HG03066 (cell line): ENCODE measurements around the gene HEPHL1.
"Not testable (repeated sequence)": the region's sequence is repeated elsewhere in the genome, so short reads cannot be mapped to it uniquely, and the experiment has no call there.

Experiments
- ATAC-seq: cut with Tn5 transposase; IDR thresholded peaks from one replicate; pipeline ENCODE4 v1.9.1; 2021; ENCODE audit warnings: low read depth; ENCODE audit not compliant: unreplicated experiment

The HEPHL1 gene, protein sequence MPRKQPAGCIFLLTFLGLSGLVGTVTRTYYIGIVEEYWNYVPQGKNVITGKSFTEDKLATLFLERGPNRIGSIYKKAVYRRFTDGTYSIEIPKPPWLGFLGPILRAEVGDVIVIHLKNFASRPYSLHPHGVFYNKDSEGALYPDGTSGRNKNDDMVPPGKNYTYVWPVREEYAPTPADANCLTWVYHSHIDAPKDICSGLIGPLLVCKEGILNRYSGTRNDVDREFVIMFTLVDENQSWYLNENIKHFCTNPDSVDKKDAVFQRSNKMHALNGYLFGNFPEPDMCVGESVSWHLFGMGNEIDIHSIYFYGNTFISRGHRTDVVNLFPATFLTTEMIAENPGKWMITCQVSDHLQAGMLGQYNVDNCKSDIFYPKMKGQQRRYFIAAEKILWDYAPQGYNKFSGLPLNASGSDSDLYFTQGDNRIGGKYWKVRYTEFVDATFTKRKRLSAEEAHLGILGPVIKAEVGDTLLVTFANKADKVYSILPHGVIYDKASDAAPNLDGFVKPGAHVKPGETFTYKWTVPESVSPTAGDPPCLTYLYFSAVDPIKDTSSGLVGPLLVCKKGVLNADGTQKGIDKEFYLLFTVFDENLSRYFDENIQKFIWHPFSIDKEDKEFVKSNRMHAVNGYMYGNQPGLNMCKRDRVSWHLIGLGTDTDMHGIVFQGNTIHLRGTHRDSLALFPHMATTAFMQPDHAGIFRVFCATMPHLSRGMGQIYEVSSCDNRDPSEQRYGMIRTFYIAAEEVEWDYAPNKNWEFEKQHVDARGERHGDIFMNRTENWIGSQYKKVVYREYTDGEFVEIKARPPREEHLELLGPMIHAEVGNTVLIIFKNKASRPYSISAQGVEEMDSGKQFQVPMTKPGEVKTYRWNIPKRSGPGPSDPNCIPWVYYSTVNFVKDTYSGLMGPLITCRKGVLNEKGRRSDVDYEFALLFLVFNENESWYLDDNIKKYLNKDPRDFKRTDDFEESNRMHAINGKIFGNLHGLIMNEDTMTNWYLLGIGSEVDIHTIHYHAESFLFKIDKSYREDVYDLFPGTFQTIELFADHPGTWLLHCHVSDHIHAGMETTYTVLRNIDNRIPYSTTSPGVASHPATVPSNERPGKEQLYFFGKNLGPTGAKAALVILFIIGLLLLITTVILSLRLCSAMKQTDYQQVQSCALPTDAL

DNA sequence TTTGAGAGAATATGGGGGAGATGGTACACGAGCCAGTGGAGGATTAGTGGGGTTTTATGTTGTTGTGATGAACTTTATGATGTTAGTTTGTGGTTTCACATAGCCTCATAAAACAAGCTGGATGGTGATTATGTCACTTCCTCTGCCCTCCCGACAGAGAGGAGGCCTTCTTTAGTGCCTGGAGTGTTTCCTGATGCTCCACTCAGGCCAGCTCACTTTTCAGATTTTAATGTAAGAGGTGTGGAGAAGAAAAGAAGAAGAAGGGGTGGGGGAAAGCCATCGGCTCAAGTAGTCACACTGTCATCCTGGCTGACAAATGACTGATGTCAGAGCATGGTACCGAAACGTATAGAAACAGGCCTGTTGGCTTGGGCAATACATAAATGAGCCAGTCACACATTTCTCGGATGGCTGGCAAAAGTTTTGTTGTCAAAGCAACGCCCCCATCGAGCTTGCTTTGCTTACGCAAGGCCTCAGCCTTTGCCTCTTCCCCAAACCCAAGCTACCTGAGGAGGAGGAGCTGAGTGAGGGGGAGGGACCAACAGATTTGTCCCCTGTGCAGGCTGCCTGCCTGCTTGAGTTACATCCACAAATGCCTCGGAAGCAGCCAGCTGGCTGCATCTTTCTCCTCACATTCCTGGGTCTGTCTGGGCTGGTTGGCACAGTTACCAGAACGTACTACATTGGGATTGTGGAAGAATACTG is at the start of gene HEPHL1:
TSS of gene HEPHL1 (plus strand) at position 578 of the 705 bp plus-strand sequence. CDS start at position 593, 15 bp downstream.
- no peak for ATAC-seq

DNA sequence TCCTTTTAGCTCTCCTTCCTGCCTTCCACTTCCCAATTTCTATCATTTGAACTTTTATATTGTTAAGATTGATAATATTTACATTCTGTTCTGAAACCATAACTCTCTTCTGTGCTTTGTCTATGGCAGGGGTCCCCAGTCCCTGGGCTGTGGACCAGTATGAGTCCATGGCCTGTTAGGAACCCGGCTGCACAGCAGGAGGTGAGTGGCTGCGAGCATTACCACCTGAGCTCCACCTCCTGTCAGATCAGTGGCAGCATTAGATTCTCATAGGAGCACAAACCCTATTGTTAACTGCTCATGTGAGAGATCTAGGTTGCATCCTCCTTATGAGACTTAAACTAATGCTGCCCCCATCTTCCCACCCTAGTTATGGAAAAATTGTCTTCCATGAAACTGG is 48.4 kb upstream of the HEPHL1 start:
- ATAC-seq, result no peak

DNA sequence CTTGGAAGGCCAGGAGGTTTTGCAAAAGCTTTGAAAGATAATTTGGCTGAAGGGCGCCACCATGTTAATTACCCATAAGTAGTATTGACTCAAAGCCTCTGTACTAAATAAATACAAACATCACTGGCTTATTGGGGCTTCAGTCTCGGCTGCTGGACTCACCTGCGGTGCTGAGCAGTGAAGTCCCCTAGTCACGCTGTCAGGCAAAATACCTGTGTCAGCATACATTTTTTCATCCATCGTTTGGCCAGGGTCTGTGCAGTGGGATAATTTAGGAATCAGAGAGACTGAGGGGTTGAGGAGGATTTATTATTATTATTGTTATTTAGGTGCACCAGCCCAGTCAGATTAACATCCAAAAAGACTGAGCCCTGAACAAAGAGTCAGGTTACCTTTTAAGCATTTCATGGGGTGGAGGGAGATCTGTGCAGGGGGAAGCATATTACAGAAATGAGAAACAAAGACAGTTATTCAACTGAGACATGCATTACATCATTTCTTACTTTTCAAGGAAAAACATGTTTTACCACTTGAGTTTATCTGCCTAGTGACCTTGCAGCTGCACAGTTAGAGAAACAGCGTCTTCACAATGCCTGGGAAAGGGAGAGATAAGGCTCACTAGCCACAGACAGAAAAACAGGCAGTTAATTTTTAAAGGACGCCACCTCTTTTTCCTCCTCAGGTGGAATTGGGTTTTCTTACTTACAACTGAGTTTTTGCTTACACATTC is 47.7 kb upstream of the HEPHL1 start:
- ATAC-seq, result not testable (repeated sequence)

DNA sequence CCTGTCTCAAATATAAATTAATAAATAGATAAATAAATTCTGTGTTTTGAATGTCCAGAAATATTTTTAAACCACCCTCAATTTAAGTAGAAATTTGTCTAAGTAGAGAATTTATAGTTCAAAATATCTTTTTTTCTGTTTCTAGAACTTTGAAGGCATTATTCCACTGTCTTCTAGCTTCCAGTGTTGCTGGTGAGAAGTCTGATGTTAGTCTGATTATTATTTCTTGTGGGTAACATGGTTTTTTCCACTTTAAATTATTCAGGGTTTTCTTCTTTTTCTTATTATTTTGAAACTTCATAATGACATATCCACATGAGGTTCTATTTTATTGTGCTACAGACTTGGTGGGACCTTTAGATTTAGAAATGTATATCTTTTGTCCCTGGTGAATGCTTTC is 46.4 kb upstream of the HEPHL1 start:
- ATAC-seq, result no peak

DNA sequence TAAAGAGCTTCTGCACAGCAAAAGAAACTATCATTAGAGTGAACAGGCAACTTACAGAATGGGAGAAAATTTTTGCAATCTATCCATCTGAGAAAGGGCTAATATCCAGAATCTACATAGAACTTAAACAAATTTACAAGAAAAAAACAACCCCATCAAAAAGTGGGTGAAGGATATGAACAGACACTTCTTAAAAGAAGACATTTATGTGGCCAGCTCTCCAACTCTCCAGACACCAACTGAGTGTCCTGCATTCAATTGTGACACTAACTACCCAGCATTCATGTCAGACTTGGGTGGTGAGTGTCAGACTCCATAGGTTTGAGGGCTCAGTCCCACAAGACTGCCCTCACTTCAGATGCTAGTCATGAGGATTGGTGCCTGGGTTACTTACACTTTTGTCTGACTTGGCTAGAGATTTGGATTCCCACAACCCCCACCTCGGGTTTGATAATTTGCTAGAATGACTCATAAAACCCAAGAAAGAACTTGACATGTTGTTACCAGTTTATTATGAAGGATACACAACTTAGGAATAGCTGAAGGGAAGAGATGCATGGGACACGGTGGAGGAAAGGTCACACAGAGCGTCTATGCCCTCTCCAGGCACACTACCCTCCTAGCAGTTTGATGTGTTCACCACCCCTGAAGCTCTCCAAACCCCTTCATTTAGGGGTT is 44.4 kb upstream of the HEPHL1 start:
- ATAC-seq, result not testable (repeated sequence)

DNA sequence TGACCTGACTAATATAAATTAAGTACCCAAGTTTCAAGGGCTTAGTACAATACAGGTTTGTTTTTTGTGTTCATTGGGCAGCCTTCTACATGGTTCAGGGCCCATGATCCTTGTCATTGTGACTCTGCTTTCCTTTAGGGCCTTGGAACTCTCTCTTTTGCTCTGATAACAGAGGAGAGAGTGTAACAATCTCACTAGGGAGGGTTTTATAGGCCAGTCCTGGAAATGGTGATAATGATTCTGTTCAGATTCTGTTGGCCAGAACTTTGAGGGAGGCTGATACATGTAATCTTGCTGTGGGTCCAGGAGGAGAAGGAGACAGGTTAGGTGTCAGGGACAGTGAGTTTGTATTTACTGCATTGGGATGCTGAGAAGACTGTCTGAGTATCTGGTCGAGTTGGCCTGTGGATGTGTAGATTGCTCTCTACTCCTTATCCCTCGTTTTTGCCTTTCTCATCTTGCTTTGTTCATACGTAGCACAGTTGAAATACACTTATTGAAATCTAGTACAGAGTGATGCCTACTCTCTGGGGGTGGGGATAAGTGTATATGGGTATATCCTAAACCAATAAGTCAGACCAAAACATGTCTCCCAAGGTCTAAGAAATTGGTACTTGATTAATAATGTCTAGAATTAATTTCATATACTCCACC is 37.5 kb upstream of the HEPHL1 start:
- no peak for ATAC-seq

DNA sequence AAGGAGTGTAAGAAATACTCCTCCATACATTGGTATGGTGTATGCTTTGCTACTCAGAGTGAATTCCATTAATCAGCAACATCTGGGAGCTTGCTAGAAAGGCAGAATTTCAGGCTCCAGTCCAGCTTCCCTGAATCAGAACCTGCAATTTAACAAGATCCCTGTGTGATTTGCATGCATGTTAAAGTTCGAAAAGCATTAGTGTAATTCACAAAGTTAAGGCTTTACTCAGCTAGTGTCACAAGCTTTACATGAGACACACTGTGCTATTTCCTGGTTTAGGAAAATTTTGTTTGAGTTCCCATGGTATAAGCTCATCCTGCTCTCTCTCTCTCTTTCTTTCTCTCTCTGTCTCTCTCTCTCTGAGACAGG is 37.0 kb upstream of the HEPHL1 start:
- ATAC-seq, result no peak

DNA sequence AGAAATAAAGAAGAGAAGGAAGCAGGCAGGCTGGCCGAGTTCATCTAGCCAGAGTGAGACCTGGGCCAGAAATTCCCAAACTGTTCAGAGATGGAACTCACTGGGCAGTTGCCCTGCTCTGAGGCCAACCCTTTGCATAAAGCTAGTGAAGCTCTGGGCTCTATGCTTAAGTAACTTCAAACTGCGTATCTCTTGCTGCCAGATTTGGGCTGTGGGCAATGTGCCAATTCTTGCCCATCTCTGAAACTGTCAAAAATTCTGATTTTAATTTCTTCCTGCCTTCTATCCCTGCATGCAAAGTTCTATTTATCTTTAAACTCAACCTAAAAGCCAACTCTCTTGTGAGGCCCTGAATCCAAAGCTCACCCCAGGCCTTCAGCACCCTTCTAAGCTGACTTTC is 36.2 kb upstream of the HEPHL1 start:
- no peak for ATAC-seq

DNA sequence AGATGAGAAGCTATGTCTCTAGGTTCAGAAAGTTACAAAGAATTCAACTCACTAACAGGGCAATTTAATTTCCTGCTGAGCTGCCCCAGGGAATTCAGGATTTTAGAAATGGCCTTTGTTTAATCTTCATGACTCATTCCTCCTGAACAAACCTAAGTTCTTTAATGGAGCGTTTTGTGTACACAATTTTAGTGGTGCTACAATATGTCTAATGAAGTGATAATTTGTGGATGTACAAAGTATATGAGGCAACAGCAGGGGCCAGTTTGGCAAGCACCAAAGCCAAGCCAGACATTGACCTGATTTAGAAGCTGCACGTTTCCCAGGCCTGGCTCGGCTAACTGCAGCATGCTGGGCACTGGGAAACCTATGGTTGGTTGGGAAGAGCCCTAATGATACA is 34.4 kb upstream of the HEPHL1 start:
- ATAC-seq, result no peak

DNA sequence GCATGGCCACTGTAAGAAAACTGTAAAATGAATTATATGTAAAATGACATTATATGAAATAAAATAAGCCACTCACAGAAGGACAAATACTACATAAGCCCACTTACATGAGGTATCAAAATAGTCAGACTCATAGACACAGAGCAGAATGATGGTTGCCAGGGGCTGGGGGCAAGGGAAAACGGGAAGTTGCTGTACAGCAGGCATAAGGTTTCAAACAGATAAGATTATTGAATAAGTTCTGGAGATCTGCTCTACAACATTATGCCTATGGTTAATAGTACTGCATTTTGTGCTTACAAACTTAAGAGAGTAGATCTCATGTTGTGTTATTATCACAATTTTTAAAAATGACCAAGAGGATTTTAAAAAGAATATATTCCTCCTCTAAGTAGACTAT is 32.7 kb upstream of the HEPHL1 start:
- no peak for ATAC-seq

DNA sequence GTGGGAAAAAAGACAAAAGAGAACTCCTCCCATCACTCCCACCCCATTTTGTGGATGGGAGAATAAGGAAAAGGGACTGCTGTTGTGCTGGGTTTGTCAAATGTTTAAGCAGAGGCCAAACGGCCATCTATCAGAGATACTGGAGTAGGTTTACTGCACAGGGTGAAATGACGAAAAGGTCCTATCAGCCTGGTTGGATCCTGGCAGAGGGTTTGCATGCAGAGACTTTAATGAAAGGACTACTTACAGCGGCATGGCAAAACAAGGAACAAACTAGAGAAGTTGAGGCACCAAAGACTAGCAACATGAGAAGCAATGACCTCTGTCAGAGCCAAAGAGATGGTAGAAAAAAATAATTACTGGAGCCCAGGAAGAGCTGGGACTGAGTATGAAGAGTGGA is 32.2 kb upstream of the HEPHL1 start:
- ATAC-seq, result no peak

DNA sequence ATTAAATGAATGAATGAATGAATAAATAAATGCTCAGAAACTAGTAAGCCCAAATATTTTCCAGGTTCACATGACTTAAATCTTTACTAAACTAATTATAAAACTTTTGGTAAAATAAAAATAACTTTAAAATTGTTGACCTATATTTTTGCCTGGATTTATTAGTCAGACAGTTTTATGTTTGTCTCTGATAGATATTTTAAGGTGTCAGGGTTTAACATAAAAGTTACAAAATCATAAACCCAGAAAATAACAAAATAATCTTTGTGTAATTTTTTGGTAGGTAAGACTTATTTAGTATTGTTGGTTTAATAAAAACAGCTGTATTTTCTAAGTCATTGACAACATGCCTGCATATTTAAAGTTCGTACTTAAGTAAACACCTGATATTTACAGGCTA is 27.4 kb upstream of the HEPHL1 start:
- ATAC-seq, result no peak

DNA sequence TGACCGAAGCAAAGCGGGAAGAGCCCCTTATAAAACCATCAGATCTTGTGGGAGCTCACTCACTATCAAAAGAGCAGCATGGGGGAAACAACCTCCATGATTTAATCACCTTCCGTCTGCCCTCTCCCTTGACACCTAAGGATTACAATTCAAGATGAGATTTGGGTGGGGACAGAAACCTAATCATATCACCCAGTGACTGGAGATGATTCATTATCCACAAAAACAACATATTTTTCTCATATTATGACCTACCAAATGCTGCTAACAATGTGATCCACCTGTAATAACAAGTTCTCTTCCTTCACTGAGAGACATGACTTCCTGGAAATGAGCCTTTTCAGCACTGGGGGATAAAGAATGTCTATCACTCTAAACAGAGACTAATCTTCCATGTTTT is 23.4 kb upstream of the HEPHL1 start:
- no peak for ATAC-seq

DNA sequence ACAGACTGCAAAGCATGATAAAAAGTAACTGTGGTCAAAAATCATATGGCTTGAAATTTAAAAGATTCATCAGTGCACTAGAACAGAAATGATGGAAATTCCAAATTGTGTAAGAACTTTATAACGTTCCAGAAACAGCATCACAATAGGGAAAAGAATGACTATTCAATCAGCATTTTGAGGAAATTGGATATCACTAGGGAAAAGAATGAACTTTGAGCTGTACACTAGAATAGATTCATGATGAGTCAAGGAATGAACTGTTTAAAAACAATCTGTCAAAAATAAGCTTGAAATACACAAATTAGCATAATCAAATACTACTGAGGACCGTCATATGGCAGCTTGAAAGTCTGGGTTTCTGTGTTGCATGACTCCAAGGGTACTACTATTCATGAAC is 20.5 kb upstream of the HEPHL1 start:
- no peak for ATAC-seq

DNA sequence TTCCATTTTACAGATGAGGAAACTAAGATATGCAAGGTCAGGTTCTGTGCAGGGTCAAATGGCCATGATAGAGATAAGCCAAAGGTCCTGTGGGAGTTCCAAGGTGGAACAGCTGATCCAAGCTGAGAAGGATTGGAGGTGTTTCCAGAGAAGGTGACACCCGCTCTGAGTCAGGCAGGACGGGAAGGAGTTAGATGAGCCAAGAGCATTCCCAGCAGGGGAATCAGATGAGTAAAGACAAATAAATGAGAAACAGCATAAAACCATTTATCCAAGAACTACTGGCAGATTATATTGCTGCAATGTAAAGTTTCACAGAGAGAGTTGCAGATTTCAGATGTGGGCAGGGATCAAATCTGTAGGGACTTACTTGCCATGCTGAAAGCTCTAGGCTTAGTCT is 18.9 kb upstream of the HEPHL1 start:
- ATAC-seq, result no peak

DNA sequence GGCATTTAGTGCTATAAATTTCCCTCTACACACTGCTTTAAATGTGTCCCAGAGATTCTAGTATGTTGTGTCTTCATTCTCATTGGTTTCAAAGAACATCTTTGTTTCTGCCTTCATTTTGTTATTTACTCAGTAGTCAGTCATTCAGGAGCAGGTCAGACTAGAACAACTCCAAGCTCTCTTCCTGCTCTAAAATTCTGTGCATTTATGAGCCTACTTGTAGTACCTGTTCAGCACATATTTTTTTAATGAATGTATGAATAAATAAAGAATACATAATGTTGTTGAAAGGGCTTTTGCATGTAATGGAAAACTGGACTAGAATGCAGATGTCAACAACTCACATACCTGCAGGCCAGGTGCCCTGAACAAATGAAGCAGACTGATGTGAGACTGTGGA is 13.7 kb upstream of the HEPHL1 start:
- no peak for ATAC-seq

DNA sequence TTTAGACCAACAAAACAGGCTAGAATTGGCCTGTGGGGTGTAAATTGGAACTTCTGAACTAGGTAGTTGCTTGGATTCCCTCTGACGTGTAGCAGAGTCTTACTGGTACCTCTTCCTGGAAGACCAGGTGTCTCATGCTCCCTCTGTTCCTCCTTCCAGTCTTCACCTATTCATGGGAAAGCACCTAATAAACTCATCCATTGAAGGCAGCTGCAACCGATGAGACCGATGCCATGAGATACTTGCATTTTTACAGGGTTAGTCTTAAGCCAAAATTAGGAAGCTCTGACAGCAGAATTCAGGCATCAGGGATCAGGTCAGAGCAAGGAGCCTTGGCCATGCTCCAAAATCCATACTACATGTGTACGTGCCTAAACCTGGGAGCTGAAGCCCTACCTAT is 13.2 kb upstream of the HEPHL1 start:
- no peak for ATAC-seq

DNA sequence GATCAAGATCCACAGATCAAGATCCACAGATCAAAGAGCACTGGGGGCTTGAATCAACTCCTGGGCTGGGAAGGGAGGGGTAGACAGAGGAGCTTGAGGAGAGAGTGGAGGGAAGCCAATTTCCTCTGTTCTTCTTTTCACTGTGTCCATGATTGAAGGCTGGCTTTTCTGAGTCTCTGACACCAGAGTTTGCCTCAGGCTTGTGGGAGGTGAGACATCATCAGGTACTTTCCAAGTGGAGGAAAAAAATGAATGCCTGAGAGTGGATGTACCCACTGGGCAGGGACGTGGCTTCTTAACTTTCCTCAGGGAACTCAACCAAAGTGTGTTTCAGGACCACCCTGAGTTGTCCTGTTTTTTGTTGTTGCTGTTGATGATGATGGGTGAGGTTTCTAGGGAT is 11.0 kb upstream of the HEPHL1 start:
- no peak for ATAC-seq

DNA sequence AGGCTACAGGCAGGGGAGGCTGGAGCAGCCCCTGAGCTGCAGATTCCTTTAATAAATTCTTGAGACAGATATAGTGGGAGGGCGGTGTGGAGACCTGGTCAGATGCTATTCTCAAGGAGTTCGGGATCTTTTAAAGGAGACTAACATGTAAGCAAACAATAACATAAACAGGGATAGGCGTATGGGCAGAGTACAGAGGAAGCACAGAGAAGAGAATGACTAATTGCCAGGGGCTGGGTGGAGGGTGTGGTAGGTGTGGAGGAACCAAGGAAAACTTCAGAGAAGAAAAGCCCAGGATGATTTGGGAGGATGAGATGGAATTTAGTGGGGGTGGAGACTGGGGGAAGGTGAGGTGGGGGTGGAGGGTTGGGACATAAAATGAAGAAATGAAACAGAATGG is 9.7 kb upstream of the HEPHL1 start:
- ATAC-seq, result no peak
